DMS79 treated with DMSO at 0.1 percent for 48 hours (cell line): ENCODE measurements around the gene KCNMB3.

ENCODE experiments used
- DNase-seq: peaks from one replicate; lab custom pipeline; 2025; lab: John Stamatoyannopoulos, UW

Gene KCNMB3

GRCh38 chr3:179196098-179196497 is 54.8 kb downstream of the KCNMB3 start:
- DNase-seq: no peak

GRCh38 chr3:179194931-179195330 is 56.0 kb downstream of the KCNMB3 start:
- DNase-seq: no peak
